ENCODE data around the gene PXMP4. TPM values are rescaled to one million over a fixed set of nuclear protein-coding genes. Genes with fewer than 3 reads are reported as not detected.

The PXMP4 gene
- total and polyA plus RNA-seq, 9 of the 15 experiments (the other 6 are each of a cell fraction or from before 2014, with no cell fraction given) = 4.8 to 29.1 (median 6.8) TPM

- Histone ChIP-seq H3K4me1 (replicated peaks in 1 of 2; ENCODE audit: control insufficient read depth in 2 of 2, insufficient read depth in 2 of 2, low read length in 2 of 2) (peaks cover 19 to 27% of the 10 kb centered on the region in 2 experiments), H3K27me3 (ENCODE audit: control insufficient read depth in 2 of 2, insufficient read depth in 2 of 2, low read length in 2 of 2) (no peaks in the 10 kb centered on the region), H4K20me1 (replicated peaks; ENCODE audit: control insufficient read depth, insufficient read depth, low read length) (no peaks in the 10 kb centered on the region), H3K9me1 (ENCODE audit: control insufficient read depth, insufficient read depth, low read length) (no peaks in the 10 kb centered on the region), H3K9ac (ENCODE audit: insufficient read depth in 1 of 2, low read depth in 2 of 2, low read length in 2 of 2) (peak overlapping the region in 1 of 2 experiments; percentile 85; a peak in 2 of 4 replicates), H3K36me3 (ENCODE audit: control insufficient read depth, insufficient read depth, low read length) (peaks cover 31% of the 10 kb centered on the region; the same call in 2 of the 3 replicates), H2AFZ (ENCODE audit: low read depth, low read length) (no peak overlapping the region), H3K79me2 (ENCODE audit: control insufficient read depth, insufficient read depth, low read length) (no peaks in the 10 kb centered on the region), H3K27ac (ENCODE audit: extremely low read depth, low read depth, low read length) (peak overlapping the region; percentile 15; the same call in 2 of the 3 replicates), H3K4me2 (ENCODE audit: insufficient read depth, low read length) (0 out of 2 replicates have a peak overlapping the region, but pooled peaks have one; percentile 3), H3K9me3 (replicated peaks; ENCODE audit: control insufficient read depth, insufficient read depth, low read depth, low read length) (no peaks in the 10 kb centered on the region), H3K4me3 (no peak overlapping the region)
- no peak for FAIRE-seq
- ChIA-PET CTCF (ENCODE audit: low intra/inter-chr PET ratio) (no interaction called here), POLR2A (interaction anchor here (1.1 kb wide), 1 partner anchor 9 kb away, joined by 5 read pairs; the partner anchor contains the start of gene PXMP4)
- intact Hi-C loops (cut with micrococcal nuclease) = no loop called here
- WGBS (ENCODE audit: insufficient coverage, low coverage, missing lambda C conversion rate) = 65% methylated on average over 12 of the region's 14 CpGs
- no peak for TF ChIP-seq MXD1 (CRISPR knock-in tag; IDR thresholded peaks at IDR 0.05; ENCODE audit: borderline replicate concordance, poor library complexity, severe bottlenecking)
- TF ChIP-seq BHLHE40 (IDR thresholded peaks at IDR 0.05; ENCODE audit: low read length) = peak; percentile 43
- no peak for TF ChIP-seq SAFB2 (IDR thresholded peaks at IDR 0.05; ENCODE audit: borderline replicate concordance, low read depth, low read length, severe bottlenecking)
- no peak for TF ChIP-seq PHB2 (IDR thresholded peaks at IDR 0.05; ENCODE audit: low read depth)
- no peak for TF ChIP-seq TEAD1 (CRISPR knock-in tag; IDR thresholded peaks at IDR 0.05)
- no peak for TF ChIP-seq ZNF586 (CRISPR knock-in tag; conservative IDR thresholded peaks at IDR 0.05)
- peak; percentile 79 for TF ChIP-seq ZKSCAN1 (IDR thresholded peaks at IDR 0.05; ENCODE audit: low read depth, low read length)
- no peak for TF ChIP-seq E2F6 (IDR thresholded peaks at IDR 0.05; ENCODE audit: borderline replicate concordance in 1 of 2, extremely low read depth in 1 of 2, insufficient read depth in 1 of 2, insufficient read length in 1 of 2, low read depth in 1 of 2, low read length in 1 of 2, poor library complexity in 1 of 2, severe bottlenecking in 1 of 2)
- no peak for TF ChIP-seq SMARCA4 (IDR thresholded peaks at IDR 0.05)
- TF ChIP-seq ZBTB17 (CRISPR knock-in tag; IDR thresholded peaks at IDR 0.05) = no peak
- TF ChIP-seq CTBP1 (IDR thresholded peaks at IDR 0.05; ENCODE audit: borderline replicate concordance) = no peak
- no peak for TF ChIP-seq CHAMP1 (IDR thresholded peaks at IDR 0.05)
- no peak for TF ChIP-seq HSF4 (CRISPR knock-in tag; IDR thresholded peaks at IDR 0.05; ENCODE audit: borderline replicate concordance)
- no peak for TF ChIP-seq CREB5 (CRISPR knock-in tag; IDR thresholded peaks at IDR 0.05)
- TF ChIP-seq SRSF7 (optimal IDR thresholded peaks at IDR 0.05; ENCODE audit: low read depth, low read length) = no peak
- TF ChIP-seq CHD1 (IDR thresholded peaks at IDR 0.05; ENCODE audit: low read length) = no peak
- TF ChIP-seq DPF2 (IDR thresholded peaks at IDR 0.05) = no peak
- BruUV-seq (replicated peaks) = no TSS peak
- no peak for DNase-seq (ENCODE audit: extremely low read depth in 1 of 4, low spot score in 3 of 4)
- ATAC-seq = no peak
- in situ Hi-C loops (cut with MboI) = no loop called here
Observed at GRCh38 chr20:33710681-33711445, 9.2 kb downstream of the PXMP4 start.
